ENCODE results near the gene FBXL16.

Gene FBXL16

GRCh38 chr16:736936-737481 is 31.4 kb upstream of the FBXL16 start:
- peaks cover 6 to 63% of the 10 kb centered on the region in 2 experiments; a peak in 2 of 3 replicates for H3K36me3 ChIP-seq (ENCODE audit: control insufficient read depth in 2 of 2, insufficient read depth in 1 of 2, low read length in 2 of 2)
- CTCF ChIA-PET: interaction anchor here (0.6 to 1.3 kb wide), 3 partner anchors 17 to 283 kb away, joined by 3 to 5 read pairs (median 4); no protein-coding TSS in a partner anchor
- POLR2A ChIA-PET: interaction anchor here (1.9 kb wide), 1 partner anchor 9 kb away, joined by 4 read pairs; no protein-coding TSS in a partner anchor

More at GRCh38 chr16:736936-737481, 31.4 kb upstream of the FBXL16 start:
- Histone ChIP-seq H3K4me1 (ENCODE audit: control insufficient read depth, insufficient read depth, low read length) (0 out of 2 replicates have a peak, but pooled peaks cover 2% of the 10 kb centered on the region), H3K27ac (ENCODE audit: extremely low read depth, low read depth, low read length) (no peak overlapping the region), H3K4me3 (ENCODE audit: low read depth, low read length) (no peak overlapping the region), H3K9me3 (ENCODE audit: control insufficient read depth, insufficient read depth, low read depth, low read length) (no peaks in the 10 kb centered on the region)
- TF ChIP-seq ZNF404 (tag by site-specific recombination; IDR thresholded peaks at IDR 0.05) (no peak), ZNF280D (tag by site-specific recombination; IDR thresholded peaks at IDR 0.05) (no peak), TCF7L2 (IDR thresholded peaks at IDR 0.05; ENCODE audit: borderline replicate concordance, low read depth, low read length) (no peak), PRDM1 (tag by site-specific recombination; IDR thresholded peaks at IDR 0.05) (no peak), ZBTB20 (tag by site-specific recombination; IDR thresholded peaks at IDR 0.05) (no peak), GLI2 (tag by site-specific recombination; IDR thresholded peaks at IDR 0.05; ENCODE audit: borderline replicate concordance, low read depth) (no peak), TRIM28 (IDR thresholded peaks at IDR 0.05; ENCODE audit: borderline replicate concordance, low read length) (no peak), ZNF311 (tag by site-specific recombination; IDR thresholded peaks at IDR 0.05; ENCODE audit: borderline replicate concordance) (no peak), HOXD13 (CRISPR knock-in tag; IDR thresholded peaks at IDR 0.05; ENCODE audit: borderline replicate concordance) (no peak), ZBTB26 (tag by site-specific recombination; optimal IDR thresholded peaks at IDR 0.05) (no peak), ZFHX2 (tag by site-specific recombination; conservative IDR thresholded peaks at IDR 0.05) (no peak), ZNF274 (IDR thresholded peaks at IDR 0.05; ENCODE audit: low read length) (no peak), ZNF274 (tag by site-specific recombination; IDR thresholded peaks at IDR 0.05; ENCODE audit: borderline replicate concordance) (no peak), PRDM10 (tag by site-specific recombination; IDR thresholded peaks at IDR 0.05) (no peak), ATF2 (tag by site-specific recombination; IDR thresholded peaks at IDR 0.05; ENCODE audit: low read depth) (no peak), ZNF202 (tag by site-specific recombination; IDR thresholded peaks at IDR 0.05; ENCODE audit: borderline replicate concordance) (no peak), ZNF398 (tag by site-specific recombination; IDR thresholded peaks at IDR 0.05) (no peak)

Data from HEK293 (cell line).